SW480 (cell line): ENCODE data around the gene B3GNT4.
"Not testable (repeated sequence)": the region's sequence is repeated elsewhere in the genome, so short reads cannot be mapped to it uniquely, and the experiment has no call there.

Source experiments
- DNase-seq: peaks from one replicate; pipeline ENCODE4 v3.0.0-alpha.2; 2016; ENCODE audit warnings: low spot score

B3GNT4 gene

GRCh38 chr12:122203301-122204166 is at the start of gene B3GNT4:
TSS of gene B3GNT4 (plus strand) at chr12:122203709. CDS start at chr12:122204619, 910 bp downstream.
- peak; percentile 60 for DNase-seq

GRCh38 chr12:122155705-122156104 is 47.8 kb upstream of the B3GNT4 start:
- no peak for DNase-seq

- no peak for DNase-seq
These were observed 44.7 kb upstream of the B3GNT4 start for GRCh38 chr12:122158700-122159285.

DNA sequence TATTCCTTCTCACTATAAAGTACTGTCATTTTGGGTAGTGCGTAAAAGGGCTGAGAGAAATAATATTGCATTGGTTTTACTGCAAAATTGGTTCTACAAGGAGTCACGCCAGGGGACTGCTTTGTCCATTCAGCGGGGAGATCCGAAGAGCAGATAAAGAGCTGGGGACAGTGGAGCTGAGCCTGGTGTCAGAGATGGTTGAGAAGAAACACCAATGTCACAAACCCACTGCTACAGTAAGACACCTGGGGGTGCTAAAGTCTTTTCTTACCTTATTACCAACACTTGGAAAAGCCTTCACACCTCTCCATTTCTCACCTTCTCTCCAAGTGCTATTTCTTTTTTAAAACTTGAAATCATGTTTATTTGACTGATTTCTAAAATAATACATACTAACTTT is 43.6 kb upstream of the B3GNT4 start:
- peak; percentile 10 for DNase-seq

GRCh38 chr12:122160761-122161160 is 42.7 kb upstream of the B3GNT4 start:
- DNase-seq = no peak

GRCh38 chr12:122161682-122162081 is 41.8 kb upstream of the B3GNT4 start:
- DNase-seq = no peak

- no peak for DNase-seq
These were observed 40.5 kb upstream of the B3GNT4 start for GRCh38 chr12:122162976-122163375.

- DNase-seq = no peak
These were observed 36.8 kb upstream of the B3GNT4 start for GRCh38 chr12:122166422-122167349.

GRCh38 chr12:122167356-122167925 is 36.1 kb upstream of the B3GNT4 start:
- no peak for DNase-seq

DNA sequence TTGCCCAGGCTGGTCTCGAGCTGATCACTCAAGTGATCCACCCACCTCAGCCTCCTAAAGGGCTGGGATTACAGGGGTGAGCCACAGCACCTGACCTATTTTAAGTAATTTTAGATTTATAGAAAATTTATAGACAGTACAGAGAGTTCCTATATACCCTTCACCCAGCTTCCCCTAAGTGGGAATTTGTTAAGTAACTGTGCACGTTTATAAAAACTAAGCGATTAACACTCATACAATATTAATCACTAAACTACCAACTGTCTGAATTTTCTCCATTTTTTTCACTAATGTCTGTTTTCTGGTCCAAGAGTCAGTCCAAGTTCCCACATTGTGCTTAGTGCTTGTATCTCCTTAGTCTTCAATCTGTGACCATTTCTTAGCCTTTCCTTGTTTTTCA is 35.0 kb upstream of the B3GNT4 start:
- DNase-seq = no peak

- no peak for DNase-seq
These were observed 32.1 kb upstream of the B3GNT4 start for GRCh38 chr12:122171399-122171798.

GRCh38 chr12:122172262-122172939 is 31.1 kb upstream of the B3GNT4 start:
- DNase-seq = no peak

DNA sequence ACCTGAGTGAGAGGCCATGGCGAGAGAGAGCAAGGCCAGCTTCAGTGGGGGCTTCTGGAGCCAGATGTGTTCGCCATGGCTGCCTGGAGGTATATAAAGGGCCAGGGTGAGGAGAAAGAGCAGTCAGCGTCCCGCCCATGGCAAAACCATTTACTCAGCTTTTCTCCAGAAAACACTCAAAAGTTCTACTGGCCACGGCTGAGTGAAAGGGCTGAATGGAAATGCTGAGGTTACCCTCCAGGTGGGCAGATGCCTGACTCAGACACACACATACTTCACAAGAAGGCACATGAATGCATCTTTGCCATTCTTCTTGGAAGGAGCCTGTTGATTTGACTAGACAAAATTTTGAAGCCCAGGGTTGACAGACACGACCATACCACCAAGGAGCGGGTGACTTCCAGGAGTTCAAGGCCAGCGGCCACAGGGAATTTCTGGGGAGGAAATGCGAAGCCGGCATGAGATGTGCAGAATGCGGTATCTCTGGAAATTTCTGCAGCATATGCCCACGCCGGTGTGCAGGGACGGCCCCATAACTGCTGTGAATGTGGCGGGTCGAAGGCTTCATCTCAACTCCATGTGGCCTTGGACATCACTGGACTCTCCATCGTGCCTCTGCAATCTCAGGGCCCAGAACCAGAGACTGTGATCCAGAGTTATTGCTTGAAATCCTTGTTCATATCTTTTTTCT is 29.2 kb upstream of the B3GNT4 start, which contains the start of gene IL31:
Gene IL31 (minus strand): TSS at position 67 of the 691 bp plus-strand sequence. CDS start 49 bp downstream, at position 18.
- no peak for DNase-seq

- DNase-seq = not testable (repeated sequence)
These were observed 27.0 kb upstream of the B3GNT4 start for GRCh38 chr12:122176473-122176872.

DNA sequence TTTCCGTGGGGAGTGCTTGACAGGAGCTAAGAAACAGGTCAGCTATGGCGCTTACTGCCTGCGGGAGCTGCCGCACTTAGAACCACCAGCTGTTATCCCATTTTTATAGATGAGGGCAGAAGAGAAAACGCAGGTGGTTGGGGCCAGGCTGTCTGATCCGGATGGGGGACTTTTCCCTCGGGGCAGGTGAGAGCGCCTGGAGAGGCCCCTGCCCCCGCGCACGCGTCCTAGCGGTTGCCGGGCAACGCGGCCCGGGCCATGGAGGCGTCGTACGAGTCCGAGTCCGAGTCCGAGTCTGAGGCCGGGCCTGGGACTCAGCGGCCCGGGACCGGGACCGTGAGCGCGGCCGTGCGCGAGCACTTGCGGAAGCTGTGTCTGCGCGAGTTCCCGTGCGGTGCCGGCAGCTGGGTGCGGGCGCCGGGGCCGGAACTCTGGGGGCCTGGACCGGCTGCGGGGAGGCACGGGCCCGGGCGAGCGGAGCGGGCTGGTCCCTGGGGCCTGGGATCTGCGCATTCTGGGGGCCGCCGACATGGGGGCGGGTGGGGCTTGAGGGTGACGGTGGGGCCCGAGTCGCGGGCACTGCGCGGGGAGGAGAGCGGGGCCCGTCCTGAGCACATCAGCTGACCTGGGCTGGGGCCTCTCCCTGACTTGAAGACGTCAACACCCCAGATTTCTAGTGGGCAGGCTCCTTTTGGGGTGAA is 20.5 kb upstream of the B3GNT4 start, which contains the start of gene LRRC43:
Gene LRRC43 (plus strand): TSS at position 237 of the 701 bp plus-strand sequence. CDS start 22 bp downstream, at position 259.
- DNase-seq = peak; percentile 42

DNA sequence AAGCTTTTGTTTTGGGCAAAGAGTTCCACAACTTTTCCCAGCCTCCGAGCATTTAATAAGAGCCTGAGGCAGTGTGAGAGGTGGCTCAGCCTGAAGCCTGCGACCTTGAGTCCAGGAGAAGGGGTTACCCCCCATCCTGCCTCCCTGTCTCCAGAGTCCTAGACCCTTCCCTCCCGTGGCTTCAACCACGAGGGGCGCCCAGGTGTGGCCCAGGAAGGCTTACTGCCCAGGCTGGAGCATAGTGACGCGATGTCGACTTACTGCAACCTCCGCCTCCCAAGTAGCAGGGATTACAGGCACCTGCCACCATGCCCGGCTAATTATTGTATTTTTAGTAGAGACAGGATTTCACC is 19.9 kb upstream of the B3GNT4 start:
- DNase-seq = no peak

DNA sequence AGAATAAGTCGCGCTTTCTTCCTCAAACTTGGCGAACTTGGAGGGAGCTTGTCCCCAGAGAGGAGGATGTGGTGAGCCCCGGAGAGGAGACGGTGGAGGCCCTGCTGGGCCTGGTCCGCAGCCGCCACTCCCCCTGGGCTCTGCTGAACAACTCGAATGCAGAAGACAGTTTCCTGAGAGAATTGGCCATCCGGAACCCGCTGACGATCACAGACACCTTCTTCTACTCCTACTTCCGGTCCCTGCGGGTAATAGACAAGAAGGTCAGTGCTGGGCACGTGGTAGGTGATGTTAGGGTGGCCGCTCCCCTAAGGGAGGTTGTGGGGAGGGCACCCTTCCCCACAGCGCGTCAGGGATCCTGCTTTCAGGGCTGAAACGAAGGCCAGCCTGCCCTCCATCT is 19.0 kb upstream of the B3GNT4 start:
- no peak for DNase-seq

- DNase-seq = no peak
These were observed 18.4 kb upstream of the B3GNT4 start for GRCh38 chr12:122185079-122185478.

- no peak for DNase-seq
These were observed 17.9 kb upstream of the B3GNT4 start for GRCh38 chr12:122185494-122186082.

DNA sequence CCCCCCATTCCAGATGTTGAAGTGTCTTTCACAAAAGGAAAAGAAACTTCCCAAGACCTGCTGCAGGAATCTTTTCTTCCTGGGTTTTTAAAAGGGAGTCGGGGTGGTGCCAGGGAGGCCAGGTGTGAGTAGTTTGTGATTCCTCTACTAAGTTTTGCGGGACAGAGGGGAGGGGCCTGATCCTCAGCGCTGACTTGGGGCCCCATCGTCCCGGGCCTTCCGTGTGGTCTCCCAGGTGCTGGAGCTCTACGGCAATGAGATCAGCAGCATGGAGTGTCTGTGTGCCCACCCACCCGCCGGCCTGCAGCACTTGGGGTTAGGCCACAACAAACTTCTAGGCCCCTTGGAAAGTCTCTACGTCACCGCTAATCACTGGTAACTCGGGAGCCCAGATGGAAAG is 16.0 kb upstream of the B3GNT4 start:
- no peak for DNase-seq
